GM23338 (cell line): ENCODE data around the gene FNIP2.

Experiments used
- CREB1 ChIP-seq: fragments of 250-450 bp; sonication (Bioruptor Pico); IDR thresholded peaks from 2 replicates; pipeline ENCODE4 v1.5.0; 2020; ENCODE audit warnings: low read depth, mild to moderate bottlenecking, moderate library complexity
- CTCF ChIP-seq, 2 experiments: fragments of 200-600 bp in 1 of 2; sonication (generic) in 1 of 2; conservative IDR thresholded peaks; 2 replicates each; pipeline versions ENCODE4 v1.5.1 to v1.6.1; 2016 to 2017; ENCODE audit warnings: antibody characterized with exemption in 2 of 2, low read depth in 2 of 2, mild to moderate bottlenecking in 2 of 2, moderate library complexity in 1 of 2
- ETS1 ChIP-seq: IDR thresholded peaks from 2 replicates; pipeline ENCODE4 v1.6.1; 2016; ENCODE audit warnings: antibody characterized with exemption
- EZH2 ChIP-seq: fragments of 200-600 bp; sonication (generic); IDR thresholded peaks from one replicate; pipeline ENCODE4 v1.8.0; 2017; ENCODE audit warnings: antibody characterized with exemption, mild to moderate bottlenecking, low read depth; ENCODE audit not compliant: unreplicated experiment
- EZH2phosphoT487 ChIP-seq: fragments of 200-600 bp; sonication (generic); IDR thresholded peaks from one replicate; pipeline ENCODE4 v1.8.1; 2018; ENCODE audit warnings: antibody characterized with exemption; ENCODE audit not compliant: unreplicated experiment
- JUNB ChIP-seq: IDR thresholded peaks from one replicate; pipeline ENCODE4 v1.6.1; 2016; ENCODE audit warnings: antibody characterized with exemption; ENCODE audit not compliant: unreplicated experiment
- NANOG ChIP-seq: IDR thresholded peaks from 2 replicates; pipeline ENCODE4 v1.6.1; 2016; ENCODE audit warnings: antibody characterized with exemption, borderline replicate concordance
- POLR2AphosphoS5 ChIP-seq: IDR thresholded peaks from 2 replicates; pipeline ENCODE4 v1.6.1; 2016; ENCODE audit warnings: antibody characterized with exemption, low read depth
- REST ChIP-seq: IDR thresholded peaks from one replicate; pipeline ENCODE4 v1.6.1; 2018; ENCODE audit warnings: antibody characterized with exemption; ENCODE audit not compliant: unreplicated experiment
- STAT1 ChIP-seq: IDR thresholded peaks from one replicate; pipeline ENCODE4 v1.6.1; 2016; ENCODE audit warnings: antibody characterized with exemption; ENCODE audit not compliant: unreplicated experiment
- ZNF114 ChIP-seq: fragments of 250-450 bp; sonication (Bioruptor Pico); IDR thresholded peaks from 2 replicates; pipeline ENCODE4 v1.5.0; 2020; ENCODE audit warnings: mild to moderate bottlenecking, moderate library complexity
- ZNF331 ChIP-seq: fragments of 250-450 bp; sonication (Bioruptor Pico); IDR thresholded peaks from 2 replicates; pipeline ENCODE4 v1.5.0; 2020; ENCODE audit warnings: low read depth, mild to moderate bottlenecking, moderate library complexity
- ZNF462 ChIP-seq: fragments of 250-450 bp; sonication (Bioruptor Pico); IDR thresholded peaks from 2 replicates; pipeline ENCODE4 v1.5.0; 2020; ENCODE audit warnings: mild to moderate bottlenecking, moderate library complexity

GRCh38 chr4:158722291-158722916, 46.4 kb upstream of the FNIP2 start:
- TF ChIP-seq CTCF (conservative IDR thresholded peaks at IDR 0.05; ENCODE audit: low read depth in 2 of 2), result no peak
- no peak for TF ChIP-seq STAT1
- TF ChIP-seq EZH2phosphoT487, result no peak
- TF ChIP-seq EZH2, result no peak
- TF ChIP-seq POLR2AphosphoS5, result no peak
- no peak for TF ChIP-seq REST
- TF ChIP-seq ZNF114 (CRISPR knock-in tag), result no peak
- no peak for TF ChIP-seq ZNF331 (CRISPR knock-in tag)
- no peak for TF ChIP-seq CREB1 (CRISPR knock-in tag)
- TF ChIP-seq JUNB, result no peak
- TF ChIP-seq ETS1, result no peak
- TF ChIP-seq NANOG, result no peak
- TF ChIP-seq ZNF462 (CRISPR knock-in tag), result no peak
